K562 (cell line): ENCODE results near the gene NAT9. TPM values are rescaled to one million over a fixed set of nuclear protein-coding genes. Genes with fewer than 3 reads are reported as not detected.

Experiments used
- CBX3 ChIP-seq, 2 experiments: IDR thresholded peaks; 1 replicate in 1 of 2; 2 replicates in 1 of 2; pipeline ENCODE4 v1.6.1; 2012; ENCODE audit warnings: inconsistent platforms in 2 of 2, low read length in 2 of 2, borderline replicate concordance in 1 of 2, control low read depth in 1 of 2
- CHD2 ChIP-seq: IDR thresholded peaks from 2 replicates; pipeline ENCODE4 v1.6.1; 2011; ENCODE audit warnings: low read depth, low read length
- CTBP1 ChIP-seq: fragments of 450-650 bp; IDR thresholded peaks from 2 replicates; pipeline ENCODE4 v1.6.1; 2016; ENCODE audit warnings: borderline replicate concordance
- ETV1 ChIP-seq: fragments of 450-650 bp; conservative IDR thresholded peaks from 2 replicates; pipeline ENCODE4 v1.6.1; 2016; ENCODE audit warnings: missing genetic modification characterization, control low read depth, low read depth, missing compliant biosample characterization
- FOXJ2 ChIP-seq: fragments of 200-800 bp; sonication (Bioruptor generic); IDR thresholded peaks from 2 replicates; pipeline ENCODE4 v1.6.1; 2016; ENCODE audit warnings: missing genetic modification characterization, missing compliant biosample characterization
- GTF2F1 ChIP-seq: IDR thresholded peaks from 2 replicates; pipeline ENCODE4 v1.6.1; 2011; ENCODE audit warnings: low read depth, low read length, improper control_type of control experiment
- MYC ChIP-seq, 2 experiments: fragments of 250-450 bp in 1 of 2; sonication (Bioruptor Pico) in 1 of 2; IDR thresholded peaks; 2 replicates each; pipeline versions ENCODE4 v1.5.1 to v1.6.1; 2012 to 2021; ENCODE audit warnings: low read depth in 2 of 2, borderline replicate concordance in 1 of 2, improper control_type of control experiment in 1 of 2, low read length in 1 of 2, mild to moderate bottlenecking in 1 of 2, moderate library complexity in 1 of 2
- SRSF1 ChIP-seq: fragments of 200-400 bp; formaldehyde crosslinking; IDR thresholded peaks from 2 replicates; pipeline ENCODE4 v1.6.1; 2017; ENCODE audit warnings: mild to moderate bottlenecking, low read depth, low read length, moderate library complexity
- TAL1 ChIP-seq: fragments of 450-650 bp; IDR thresholded peaks from 2 replicates; pipeline ENCODE4 v1.6.1; 2016; ENCODE audit warnings: mild to moderate bottlenecking
- TBP ChIP-seq: optimal IDR thresholded peaks from 2 replicates; pipeline ENCODE3; 2011; ENCODE audit warnings: low read depth, low read length, improper control_type of control experiment
- VEZF1 ChIP-seq: fragments of 200-800 bp; sonication (Bioruptor generic); IDR thresholded peaks from 2 replicates; pipeline ENCODE4 v1.6.1; 2017; ENCODE audit warnings: missing genetic modification characterization, missing compliant biosample characterization
- ZBTB11 ChIP-seq, 3 experiments: fragments of 200-800 bp in 1 of 3; fragments of 250-450 bp in 1 of 3; fragments of 450-650 bp in 1 of 3; sonication (Bioruptor Pico) in 1 of 3; sonication (Bioruptor generic) in 1 of 3; formaldehyde crosslinking in 1 of 3; IDR thresholded peaks; 2 replicates each; pipeline versions ENCODE4 v1.6.1 to v1.8.0; 2016 to 2022; ENCODE audit warnings: mild to moderate bottlenecking in 2 of 3, missing genetic modification characterization in 2 of 3, missing compliant biosample characterization in 1 of 3, moderate library complexity in 1 of 3
- ZNF184 ChIP-seq: sonication (generic); formaldehyde crosslinking; IDR thresholded peaks from 2 replicates; pipeline ENCODE4 v1.5.0; 2020; ENCODE audit warnings: missing genetic modification reagents
- ZNF592 ChIP-seq: fragments of 450-650 bp; IDR thresholded peaks from 2 replicates; pipeline ENCODE4 v1.6.1; 2017; ENCODE audit warnings: antibody characterized with exemption, mild to moderate bottlenecking
- ZNF764 ChIP-seq: fragments of 250-450 bp; sonication (Bioruptor Pico); IDR thresholded peaks from 2 replicates; pipeline ENCODE4 v1.4.0; 2020; ENCODE audit warnings: low read depth, mild to moderate bottlenecking, moderate library complexity
- polyA plus RNA-seq, 8 experiments: library from polyadenylated mRNA; depleted of rRNA in 4 of 8; stranded (reverse) in 5 of 8; unstranded in 3 of 8; fragments of >200 nt; fragmentation: Nextera tagmentation in 2 of 8; fragmentation: Illumina TruSeq in 1 of 8; extraction: Ambion mirVana in 2 of 8; extraction: Trizol in 1 of 8; gene quantifications; 2 replicates each; pipeline versions ENCODE4 v1.2.1 to v1.2.3, GENCODE V29; 2011 to 2014; ENCODE audit warnings: inconsistent platforms in 1 of 8, missing spikeins in 1 of 8
- total RNA-seq, 7 experiments: library from RNA; depleted of rRNA in 6 of 7; stranded (reverse); fragments of >200 nt in 6 of 7; fragmentation: Illumina TruSeq in 2 of 7; extraction: Trizol in 2 of 7; gene quantifications; 2 replicates each; pipeline versions ENCODE4 v1.2.1 to v1.2.3, GENCODE V29; 2011 to 2021; ENCODE audit warnings: low replicate concordance in 1 of 7
- TF ChIP-seq, protein P1 (sequence below), 2 experiments: fragments of 200-800 bp in 1 of 2; sonication (Bioruptor generic) in 1 of 2; sonication (generic) in 1 of 2; formaldehyde crosslinking in 1 of 2; IDR thresholded peaks in 1 of 2; conservative IDR thresholded peaks in 1 of 2; 2 replicates each; pipeline versions ENCODE4 v1.5.0 to v1.6.1; 2016 to 2020; ENCODE audit warnings: missing compliant biosample characterization in 1 of 2, missing genetic modification characterization in 1 of 2, missing genetic modification reagents in 1 of 2

Gene NAT9
- total and polyA plus RNA-seq, 9 of the 15 experiments (the other 6 are each of a cell fraction or from before 2014, with no cell fraction given): 4.2 to 63.6 (median 40.8) TPM

DNA sequence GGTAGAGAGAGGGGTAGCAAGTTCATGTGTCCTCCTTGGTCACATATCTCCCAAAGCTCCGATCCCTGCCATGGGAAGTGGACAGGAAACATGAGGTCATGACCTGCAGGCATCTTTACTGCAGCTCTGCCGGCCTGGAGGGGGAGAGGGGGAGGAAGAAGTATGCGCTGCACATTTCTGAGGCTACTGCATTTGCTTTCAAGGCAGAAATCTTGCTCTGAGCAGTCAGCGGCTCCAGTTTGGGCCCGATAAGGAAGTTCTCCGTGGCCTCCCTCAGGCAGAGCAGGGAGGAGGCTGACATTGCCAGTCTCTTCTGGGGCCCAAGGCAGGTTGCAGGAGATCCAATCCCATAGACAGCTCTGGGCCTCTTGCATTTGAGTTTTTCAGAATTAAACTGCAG lies 29.2 kb downstream of the NAT9 start (continued):
- peak in 1 of 3 experiments; percentile 63; a peak in 2 of 6 replicates for TF ChIP-seq ZBTB11 (CRISPR knock-in tag; IDR thresholded peaks at IDR 0.05)
- TF ChIP-seq CHD2: no peak
- TF ChIP-seq FOXJ2 (tag): no peak
- no peak for TF ChIP-seq GTF2F1
- no peak; the same call in 1 of the 2 replicates for TF ChIP-seq TAL1
- TF ChIP-seq CTBP1: peak; percentile 64; the same call in 1 of the 2 replicates
- no peak for TF ChIP-seq TBP
- 0 out of 2 replicates have a peak, but pooled peaks have one; percentile 1 for TF ChIP-seq ETV1 (tag)
- TF ChIP-seq ZNF184 (CRISPR knock-in tag): no peak
- peak; percentile 34; the same call in 1 of the 2 replicates for TF ChIP-seq ZNF592
- TF ChIP-seq ZNF764 (CRISPR knock-in tag): no peak
- TF ChIP-seq, protein P1, sequence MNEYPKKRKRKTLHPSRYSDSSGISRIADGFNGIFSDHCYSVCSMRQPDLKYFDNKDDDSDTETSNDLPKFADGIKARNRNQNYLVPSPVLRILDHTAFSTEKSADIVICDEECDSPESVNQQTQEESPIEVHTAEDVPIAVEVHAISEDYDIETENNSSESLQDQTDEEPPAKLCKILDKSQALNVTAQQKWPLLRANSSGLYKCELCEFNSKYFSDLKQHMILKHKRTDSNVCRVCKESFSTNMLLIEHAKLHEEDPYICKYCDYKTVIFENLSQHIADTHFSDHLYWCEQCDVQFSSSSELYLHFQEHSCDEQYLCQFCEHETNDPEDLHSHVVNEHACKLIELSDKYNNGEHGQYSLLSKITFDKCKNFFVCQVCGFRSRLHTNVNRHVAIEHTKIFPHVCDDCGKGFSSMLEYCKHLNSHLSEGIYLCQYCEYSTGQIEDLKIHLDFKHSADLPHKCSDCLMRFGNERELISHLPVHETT (CRISPR knock-in tag; conservative IDR thresholded peaks at IDR 0.05 in 1 of 2, IDR thresholded peaks at IDR 0.05 in 1 of 2): peak in 1 of 2 experiments; percentile 65; a peak in 1 of 4 replicates
- peak; percentile 67 for TF ChIP-seq VEZF1
- no peak for TF ChIP-seq SRSF1
- TF ChIP-seq CBX3 (IDR thresholded peaks at IDR 0.05; ENCODE audit: borderline replicate concordance in 1 of 2, low read length in 2 of 2): peak in 1 of 2 experiments; percentile 68; a peak in 1 of 3 replicates
- TF ChIP-seq MYC (IDR thresholded peaks at IDR 0.05; ENCODE audit: low read depth, low read length): peak; percentile 50; the same call in 1 of the 2 replicates
- no peak for TF ChIP-seq MYC (CRISPR knock-in tag; IDR thresholded peaks at IDR 0.05; ENCODE audit: borderline replicate concordance, low read depth)
